ENCODE results near the gene SLC6A19.
"Not testable (repeated sequence)": the region's sequence is repeated elsewhere in the genome, so short reads cannot be mapped to it uniquely, and the experiment has no call there.

SLC6A19 gene

GRCh38 chr5:1226231-1226630 lies 24.8 kb downstream of the SLC6A19 start:
- FAIRE-seq, result no peak

- no peak for FAIRE-seq
These were observed 25.6 kb downstream of the SLC6A19 start for GRCh38 chr5:1226839-1227581.

- no peak for FAIRE-seq
These were observed 26.3 kb downstream of the SLC6A19 start for GRCh38 chr5:1227667-1228066.

GRCh38 chr5:1228120-1228519 lies 26.7 kb downstream of the SLC6A19 start:
- no peak for FAIRE-seq

- not testable (repeated sequence) for FAIRE-seq
These were observed 27.6 kb downstream of the SLC6A19 start for GRCh38 chr5:1229023-1229422.

GRCh38 chr5:1229822-1230221 lies 28.4 kb downstream of the SLC6A19 start:
- no peak for FAIRE-seq

- no peak for FAIRE-seq
These were observed 29.2 kb downstream of the SLC6A19 start for GRCh38 chr5:1230551-1230950.

GRCh38 chr5:1231354-1231905 lies 30.0 kb downstream of the SLC6A19 start:
- no peak for FAIRE-seq

GRCh38 chr5:1232780-1233179 lies 31.4 kb downstream of the SLC6A19 start:
- FAIRE-seq, result no peak

- FAIRE-seq, result no peak
These were observed 34.0 kb downstream of the SLC6A19 start for GRCh38 chr5:1235379-1235778.

- no peak for FAIRE-seq
These were observed 34.4 kb downstream of the SLC6A19 start for GRCh38 chr5:1235838-1236237.

- FAIRE-seq, result no peak
These were observed 38.3 kb downstream of the SLC6A19 start for GRCh38 chr5:1239505-1240251.

GRCh38 chr5:1240496-1241260 lies 39.3 kb downstream of the SLC6A19 start:
- FAIRE-seq, result no peak

- no peak for FAIRE-seq
These were observed 40.2 kb downstream of the SLC6A19 start for GRCh38 chr5:1241509-1242080.

- FAIRE-seq, result no peak
These were observed 41.5 kb downstream of the SLC6A19 start for GRCh38 chr5:1242733-1243486.

- no peak for FAIRE-seq
These were observed 42.2 kb downstream of the SLC6A19 start for GRCh38 chr5:1243487-1244130.

GRCh38 chr5:1244255-1244654 lies 42.9 kb downstream of the SLC6A19 start:
- FAIRE-seq, result no peak

GRCh38 chr5:1244976-1245375 lies 43.6 kb downstream of the SLC6A19 start:
- no peak for FAIRE-seq

- no peak for FAIRE-seq
These were observed 44.6 kb downstream of the SLC6A19 start for GRCh38 chr5:1245905-1246576.

GRCh38 chr5:1246711-1247431 lies 45.5 kb downstream of the SLC6A19 start:
- FAIRE-seq, result no peak

Measured in TTC549 (cell line).